Measurements from ENCODE around the gene JAZF1. TPM values are rescaled to one million over a fixed set of nuclear protein-coding genes. Genes with fewer than 3 reads are reported as not detected.

JAZF1 gene
- total RNA-seq, 4 donors from 2014 or later = 4.7 to 8.1 (median 5.7) TPM

DNA sequence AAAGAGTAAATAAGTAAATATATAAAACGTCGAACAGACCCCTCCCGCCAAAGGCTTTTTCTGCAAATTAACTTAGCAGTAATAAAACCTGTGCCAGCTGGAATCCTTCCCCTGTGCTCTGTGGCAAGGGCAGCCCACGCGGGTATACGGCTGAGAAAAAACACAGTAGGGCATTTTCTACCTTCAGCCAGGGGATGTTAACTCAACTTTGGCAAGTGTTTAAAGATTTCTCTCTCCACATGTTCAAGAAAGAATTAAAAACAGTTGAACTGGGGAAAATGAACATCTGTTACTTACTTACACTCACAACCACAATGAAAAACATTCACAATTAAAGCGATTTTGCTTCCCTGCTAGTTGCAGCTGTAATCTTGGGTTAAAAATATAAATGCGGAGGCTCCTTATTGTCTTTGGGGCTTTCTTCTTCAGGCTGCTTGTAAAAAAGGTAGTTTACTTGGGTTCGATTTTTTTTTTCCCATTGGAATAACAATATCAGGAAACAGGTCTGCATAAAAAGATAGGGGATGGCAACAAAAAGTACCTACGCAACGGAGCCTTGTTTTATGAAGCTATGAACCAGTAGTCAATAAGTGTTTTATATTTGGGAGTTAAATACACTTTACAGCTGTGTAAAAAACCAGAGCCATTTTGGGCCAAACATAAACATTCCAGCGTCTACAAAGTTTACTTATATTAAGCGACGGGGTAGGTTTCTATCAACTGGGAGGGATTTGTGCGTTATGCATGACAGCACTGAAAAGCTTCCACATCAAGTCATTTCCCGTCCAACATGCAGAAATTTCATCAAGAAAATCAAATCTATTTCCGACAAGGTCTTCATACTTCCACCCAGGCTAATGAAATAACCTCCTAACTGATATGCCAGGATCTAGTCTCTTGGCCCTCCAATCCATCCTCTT is 308.0 kb downstream of the JAZF1 start:
- 56 to 57% methylated on average over 17 of the region's 17 CpGs for WGBS, 2 donors
- no peak for TF ChIP-seq POLR2A (IDR thresholded peaks at IDR 0.05)
- TF ChIP-seq, protein P1, sequence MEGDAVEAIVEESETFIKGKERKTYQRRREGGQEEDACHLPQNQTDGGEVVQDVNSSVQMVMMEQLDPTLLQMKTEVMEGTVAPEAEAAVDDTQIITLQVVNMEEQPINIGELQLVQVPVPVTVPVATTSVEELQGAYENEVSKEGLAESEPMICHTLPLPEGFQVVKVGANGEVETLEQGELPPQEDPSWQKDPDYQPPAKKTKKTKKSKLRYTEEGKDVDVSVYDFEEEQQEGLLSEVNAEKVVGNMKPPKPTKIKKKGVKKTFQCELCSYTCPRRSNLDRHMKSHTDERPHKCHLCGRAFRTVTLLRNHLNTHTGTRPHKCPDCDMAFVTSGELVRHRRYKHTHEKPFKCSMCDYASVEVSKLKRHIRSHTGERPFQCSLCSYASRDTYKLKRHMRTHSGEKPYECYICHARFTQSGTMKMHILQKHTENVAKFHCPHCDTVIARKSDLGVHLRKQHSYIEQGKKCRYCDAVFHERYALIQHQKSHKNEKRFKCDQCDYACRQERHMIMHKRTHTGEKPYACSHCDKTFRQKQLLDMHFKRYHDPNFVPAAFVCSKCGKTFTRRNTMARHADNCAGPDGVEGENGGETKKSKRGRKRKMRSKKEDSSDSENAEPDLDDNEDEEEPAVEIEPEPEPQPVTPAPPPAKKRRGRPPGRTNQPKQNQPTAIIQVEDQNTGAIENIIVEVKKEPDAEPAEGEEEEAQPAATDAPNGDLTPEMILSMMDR (IDR thresholded peaks at IDR 0.05) = no peak
- DNase-seq (ENCODE audit: low spot score in 2 of 2) = no peak
- H3K4me3 ChIP-seq (ENCODE audit: low read depth, poor library complexity, severe bottlenecking) = no peak overlapping the region
- intact Hi-C loops (cut with DNase I; ENCODE audit: low total_unique reads) = no loop called here

DNA sequence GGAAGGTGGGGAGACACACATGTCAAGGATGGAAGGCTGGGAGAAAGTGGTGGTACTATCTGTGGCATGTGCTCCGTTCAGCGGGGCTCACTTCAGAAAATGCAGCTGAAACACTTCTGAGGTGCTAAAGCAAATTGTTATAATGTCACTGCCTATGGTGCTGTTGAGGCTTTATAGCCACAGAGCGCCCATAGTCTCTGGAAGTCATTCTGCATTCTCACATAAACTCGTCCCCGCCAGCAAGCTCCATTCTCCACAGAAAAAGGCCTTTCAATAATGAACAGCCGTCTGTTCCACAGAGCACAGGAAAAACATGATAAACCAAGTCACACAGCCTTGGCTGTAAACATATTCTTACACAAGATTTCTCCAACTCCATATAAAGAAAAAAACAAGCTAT is 308.7 kb downstream of the JAZF1 start:
- WGBS, 2 donors = 82% methylated on average over 6 of the region's 6 CpGs
- no peak overlapping the region for H3K4me3 ChIP-seq (ENCODE audit: low read depth, poor library complexity, severe bottlenecking)
- DNase-seq (ENCODE audit: low spot score in 2 of 2) = no peak
- intact Hi-C loops (cut with DNase I; ENCODE audit: low total_unique reads) = no loop called here
- TF ChIP-seq, protein P1 (IDR thresholded peaks at IDR 0.05) = no peak
- TF ChIP-seq POLR2A (IDR thresholded peaks at IDR 0.05) = no peak

DNA sequence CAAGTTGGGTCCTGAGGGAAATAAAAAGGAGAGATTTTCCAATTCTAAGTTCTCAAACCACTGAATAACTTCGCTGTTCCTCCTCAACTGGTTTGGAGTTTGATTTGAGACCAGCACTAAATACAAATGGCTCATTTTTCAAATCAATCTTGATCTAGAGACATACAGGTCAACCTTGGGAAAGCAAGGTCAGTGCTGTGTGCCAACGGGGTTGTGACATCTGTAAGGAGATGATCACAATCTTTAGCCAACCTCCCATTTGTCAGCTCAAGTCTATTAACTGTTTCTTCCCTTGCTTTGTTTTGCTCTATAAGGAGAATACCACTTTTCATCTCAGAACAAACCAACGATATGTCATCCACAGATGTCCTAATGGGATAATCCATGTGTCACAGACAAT is 309.5 kb downstream of the JAZF1 start:
- WGBS, 2 donors = 86 to 89% methylated on average over 3 of the region's 3 CpGs
- intact Hi-C loops (cut with DNase I; ENCODE audit: low total_unique reads) = no loop called here
- TF ChIP-seq, protein P1 (IDR thresholded peaks at IDR 0.05) = no peak
- no peak for TF ChIP-seq POLR2A (IDR thresholded peaks at IDR 0.05)
- no peak for DNase-seq (ENCODE audit: low spot score in 2 of 2)
- no peak overlapping the region for H3K4me3 ChIP-seq (ENCODE audit: low read depth, poor library complexity, severe bottlenecking)

DNA sequence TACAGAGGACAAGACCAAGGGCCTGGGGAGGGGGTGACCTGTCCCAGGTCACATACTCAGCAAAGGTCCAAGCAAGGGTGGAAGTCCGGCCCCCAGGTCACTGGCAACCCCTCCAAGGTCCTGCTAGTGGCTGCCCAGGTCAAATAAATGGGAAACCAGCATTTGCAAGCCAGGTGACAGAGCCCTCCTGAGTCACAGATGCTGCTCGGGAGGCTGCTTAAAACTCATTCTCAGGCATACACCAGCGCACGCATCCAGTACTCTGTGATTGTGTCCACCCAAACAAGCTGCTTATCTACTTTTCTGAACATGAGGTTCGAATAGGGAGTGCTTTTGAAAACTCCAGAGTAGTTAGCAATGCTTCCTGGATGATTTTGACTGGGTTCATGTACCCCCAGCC is 310.0 kb downstream of the JAZF1 start:
- intact Hi-C loops (cut with DNase I; ENCODE audit: low total_unique reads) = no loop called here
- no peak for TF ChIP-seq POLR2A (IDR thresholded peaks at IDR 0.05)
- TF ChIP-seq, protein P1 (IDR thresholded peaks at IDR 0.05) = no peak
- no peak overlapping the region for H3K4me3 ChIP-seq (ENCODE audit: low read depth, poor library complexity, severe bottlenecking)
- 90 to 95% methylated on average over 5 of the region's 5 CpGs for WGBS, 2 donors
- DNase-seq (ENCODE audit: low spot score in 2 of 2) = no peak

DNA sequence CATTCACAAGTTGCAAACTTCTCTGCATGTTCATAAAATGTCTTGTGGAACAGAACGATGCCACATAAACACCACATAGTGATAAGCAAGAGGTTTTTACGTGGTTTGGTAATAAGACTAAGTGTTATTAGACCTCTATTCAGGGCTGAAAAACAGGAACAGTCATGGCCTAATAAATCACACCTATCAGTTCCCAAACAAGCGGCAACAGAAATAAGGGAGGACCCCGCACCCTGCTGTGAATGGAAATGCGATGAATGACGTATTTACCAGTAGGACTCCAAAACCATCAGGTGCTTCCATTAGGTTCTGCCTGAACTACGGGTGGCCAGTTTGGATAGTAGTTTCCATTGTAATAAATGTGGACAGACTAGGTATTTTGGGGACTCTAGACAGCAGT is 311.5 kb downstream of the JAZF1 start:
- TF ChIP-seq, protein P1 (IDR thresholded peaks at IDR 0.05) = no peak
- no peak for TF ChIP-seq POLR2A (IDR thresholded peaks at IDR 0.05)
- WGBS, 2 donors = 96 to 97% methylated on average over 7 of the region's 7 CpGs
- intact Hi-C loops (cut with DNase I; ENCODE audit: low total_unique reads) = no loop called here

More for the DNA sequence above, 311.5 kb downstream of the JAZF1 start:
- H3K4me3 ChIP-seq (ENCODE audit: low read depth, poor library complexity, severe bottlenecking) = no peak overlapping the region
- no peak for DNase-seq (ENCODE audit: low spot score in 2 of 2)
